HEK293T (cell line): ENCODE data around the gene ACTR8.

ENCODE experiments used
- CTCF ChIA-PET: fragments of 350-600 bp; formaldehyde crosslinking; extraction: SDS; loops from one replicate; lab custom pipeline; 2021; ENCODE audit warnings: antibody characterized with exemption, inconsistent platforms; lab: Yijun Ruan, JAX
- POLR2A ChIA-PET: fragments of 350-600 bp; formaldehyde crosslinking; extraction: SDS; loops from one replicate; lab custom pipeline; 2020; ENCODE audit warnings: antibody characterized with exemption, inconsistent platforms; lab: Yijun Ruan, JAX
- DNase-seq: peaks from one replicate; pipeline ENCODE4 v3.0.0; 2012; ENCODE audit warnings: mixed read lengths; ENCODE audit errors: extremely low spot score
- ARNT ChIP-seq: fragments of 450-650 bp; IDR thresholded peaks from 2 replicates; pipeline ENCODE4 v1.6.1; 2017; ENCODE audit warnings: mild to moderate bottlenecking
- BHLHE40 ChIP-seq: fragments of 450-650 bp; IDR thresholded peaks from 2 replicates; pipeline ENCODE4 v1.6.1; 2016; ENCODE audit warnings: mild to moderate bottlenecking, moderate library complexity, borderline replicate concordance
- CTBP1 ChIP-seq: fragments of 450-650 bp; IDR thresholded peaks from 2 replicates; pipeline ENCODE4 v1.6.1; 2016; ENCODE audit warnings: borderline replicate concordance
- ELF4 ChIP-seq: fragments of 450-650 bp; IDR thresholded peaks from 2 replicates; pipeline ENCODE4 v1.6.1; 2017; ENCODE audit warnings: antibody characterized with exemption
- FOXA1 ChIP-seq: fragments of 450-650 bp; IDR thresholded peaks from 2 replicates; pipeline ENCODE4 v1.6.1; 2016; ENCODE audit warnings: mild to moderate bottlenecking
- FOXK2 ChIP-seq: fragments of 450-650 bp; IDR thresholded peaks from 2 replicates; pipeline ENCODE4 v1.6.1; 2016; ENCODE audit warnings: mild to moderate bottlenecking
- FOXM1 ChIP-seq: fragments of 450-650 bp; IDR thresholded peaks from 2 replicates; pipeline ENCODE4 v1.6.1; 2017; ENCODE audit warnings: mild to moderate bottlenecking, borderline replicate concordance
- HDGF ChIP-seq: fragments of 450-650 bp; IDR thresholded peaks from 2 replicates; pipeline ENCODE4 v1.6.1; 2017; ENCODE audit warnings: antibody characterized with exemption, borderline replicate concordance
- L3MBTL2 ChIP-seq: fragments of 450-650 bp; conservative IDR thresholded peaks from 2 replicates; pipeline ENCODE4 v1.6.1; 2016; ENCODE audit warnings: mild to moderate bottlenecking
- LEF1 ChIP-seq: fragments of 450-650 bp; IDR thresholded peaks from 2 replicates; pipeline ENCODE4 v1.6.1; 2017; ENCODE audit warnings: mild to moderate bottlenecking, borderline replicate concordance
- NFRKB ChIP-seq: fragments of 450-650 bp; IDR thresholded peaks from 2 replicates; pipeline ENCODE4 v1.6.1; 2016; ENCODE audit warnings: mild to moderate bottlenecking, moderate library complexity
- SP1 ChIP-seq: fragments of 450-650 bp; IDR thresholded peaks from 2 replicates; pipeline ENCODE4 v1.6.1; 2017
- SUZ12 ChIP-seq: fragments of 450-650 bp; IDR thresholded peaks from 2 replicates; pipeline ENCODE4 v1.6.1; 2016; ENCODE audit warnings: mild to moderate bottlenecking
- TARDBP ChIP-seq: fragments of 450-650 bp; IDR thresholded peaks from 2 replicates; pipeline ENCODE4 v1.6.1; 2016
- ZNF384 ChIP-seq: fragments of 450-650 bp; IDR thresholded peaks from 2 replicates; pipeline ENCODE4 v1.6.1; 2016
- TF ChIP-seq, protein P1 (sequence below): fragments of 450-650 bp; IDR thresholded peaks from 2 replicates; pipeline ENCODE4 v1.6.1; 2016

ACTR8 gene

DNA sequence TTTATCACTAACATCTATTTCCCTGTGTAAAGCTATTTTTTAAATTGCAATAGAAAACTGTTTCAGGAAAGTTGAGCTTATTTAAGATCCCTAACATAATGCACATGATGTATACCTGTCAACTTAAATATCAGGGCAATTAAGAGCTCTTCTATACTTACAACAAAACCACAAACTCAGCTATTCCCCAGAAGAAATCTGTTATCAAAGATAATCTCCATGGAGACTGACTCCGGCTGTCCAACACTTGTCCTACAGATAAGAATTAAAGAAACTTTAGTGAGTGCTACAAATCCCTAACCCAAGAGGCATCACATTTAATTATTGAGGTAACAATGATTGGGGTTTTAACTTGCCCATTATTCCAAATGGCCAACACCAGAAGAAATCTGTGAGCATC lies 6.3 kb upstream of the ACTR8 start:
- no peak for DNase-seq
- no peak for TF ChIP-seq LEF1
- TF ChIP-seq FOXM1 = no peak
- no peak for TF ChIP-seq NFRKB
- TF ChIP-seq HDGF = no peak
- TF ChIP-seq, protein P1, sequence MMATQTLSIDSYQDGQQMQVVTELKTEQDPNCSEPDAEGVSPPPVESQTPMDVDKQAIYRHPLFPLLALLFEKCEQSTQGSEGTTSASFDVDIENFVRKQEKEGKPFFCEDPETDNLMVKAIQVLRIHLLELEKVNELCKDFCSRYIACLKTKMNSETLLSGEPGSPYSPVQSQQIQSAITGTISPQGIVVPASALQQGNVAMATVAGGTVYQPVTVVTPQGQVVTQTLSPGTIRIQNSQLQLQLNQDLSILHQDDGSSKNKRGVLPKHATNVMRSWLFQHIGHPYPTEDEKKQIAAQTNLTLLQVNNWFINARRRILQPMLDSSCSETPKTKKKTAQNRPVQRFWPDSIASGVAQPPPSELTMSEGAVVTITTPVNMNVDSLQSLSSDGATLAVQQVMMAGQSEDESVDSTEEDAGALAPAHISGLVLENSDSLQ = no peak
- no peak for TF ChIP-seq BHLHE40
- no peak for TF ChIP-seq TARDBP
- no peak for TF ChIP-seq ELF4
- TF ChIP-seq ZNF384 = no peak
- TF ChIP-seq FOXK2 = no peak
- TF ChIP-seq FOXA1 = no peak
- TF ChIP-seq ARNT = no peak
- no peak for TF ChIP-seq L3MBTL2
- TF ChIP-seq CTBP1 = no peak
- TF ChIP-seq SP1 = no peak
- no peak for TF ChIP-seq SUZ12
- CTCF ChIA-PET = interaction anchor here (0.7 kb wide), 1 partner anchor 247 kb away, joined by 3 read pairs; no protein-coding TSS in a partner anchor
- POLR2A ChIA-PET = no interaction called here

DNA sequence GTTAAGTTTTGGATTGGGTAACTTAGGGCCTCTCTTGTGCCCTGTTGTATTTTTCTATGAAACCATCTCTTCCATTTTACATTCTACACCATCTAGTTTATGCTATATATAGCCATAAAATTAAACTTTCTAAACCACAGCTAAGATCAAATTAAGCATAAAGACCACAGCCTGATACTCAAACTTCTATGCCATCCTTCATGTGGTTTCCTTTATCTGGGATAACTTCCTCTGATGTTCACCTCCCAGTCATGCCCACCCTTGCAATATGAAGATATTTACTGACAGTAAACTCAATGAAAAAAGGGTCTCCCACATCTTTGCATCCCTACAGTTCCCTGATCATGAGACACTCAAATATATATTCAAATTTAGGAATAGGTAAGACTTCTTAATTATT lies 5.5 kb upstream of the ACTR8 start:
- POLR2A ChIA-PET = no interaction called here
- DNase-seq = no peak
- CTCF ChIA-PET = no interaction called here
- TF ChIP-seq FOXM1 (no peak), CTBP1 (no peak), NFRKB (no peak), BHLHE40 (no peak), ZNF384 (no peak), FOXK2 (no peak), L3MBTL2 (no peak), LEF1 (no peak), SP1 (no peak)

DNA sequence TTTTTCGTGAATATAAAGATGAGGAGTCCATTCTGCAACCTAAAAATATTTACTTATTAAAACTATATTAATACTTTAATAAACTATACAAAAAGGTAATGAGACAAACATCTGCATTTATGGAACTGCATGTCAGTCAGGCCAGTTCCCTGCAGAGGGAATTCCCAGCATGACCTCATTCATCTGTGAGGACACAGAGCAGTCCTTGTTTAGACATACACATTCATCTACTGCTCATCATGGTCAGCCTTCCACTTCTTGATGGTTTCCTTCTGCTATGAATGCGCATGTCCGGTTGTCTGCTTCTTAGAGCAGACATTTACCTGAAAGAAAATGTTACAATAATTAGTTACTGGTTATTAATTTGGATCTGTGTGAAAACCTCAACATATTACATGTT lies 3.3 kb upstream of the ACTR8 start:
- TF ChIP-seq ELF4 = no peak
- POLR2A ChIA-PET = no interaction called here
- CTCF ChIA-PET = no interaction called here
- no peak for DNase-seq

DNA sequence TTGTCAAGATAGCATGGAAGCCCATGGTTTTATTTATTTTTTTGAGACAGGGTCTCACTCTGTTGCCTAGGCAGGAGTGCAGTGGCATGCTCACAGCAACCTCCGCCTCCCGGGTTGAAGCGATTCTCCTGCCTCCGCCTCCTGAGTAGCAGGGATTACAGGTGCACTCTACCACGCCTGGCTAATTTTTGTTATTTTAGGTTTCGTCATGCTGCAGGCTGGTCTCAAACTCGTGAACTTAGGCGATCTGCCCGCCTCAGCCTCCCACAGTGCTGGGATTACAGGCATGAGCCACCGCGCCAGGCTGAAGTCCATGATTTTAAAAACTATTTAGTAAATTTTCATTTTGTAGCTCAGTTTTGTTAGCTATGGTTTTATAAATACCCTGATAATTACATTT lies 2.7 kb upstream of the ACTR8 start:
- ChIA-PET CTCF (no interaction called here), POLR2A (no interaction called here)
- TF ChIP-seq L3MBTL2 (no peak), ZNF384 (no peak), FOXK2 (no peak), SUZ12 (no peak), LEF1 (no peak), ARNT (no peak), NFRKB (no peak), FOXA1 (no peak), TARDBP (no peak), ELF4 (no peak), BHLHE40 (no peak), HDGF (no peak), SP1 (no peak), FOXM1 (no peak), CTBP1 (no peak)
- TF ChIP-seq, protein P1 = no peak
- DNase-seq = no peak

DNA sequence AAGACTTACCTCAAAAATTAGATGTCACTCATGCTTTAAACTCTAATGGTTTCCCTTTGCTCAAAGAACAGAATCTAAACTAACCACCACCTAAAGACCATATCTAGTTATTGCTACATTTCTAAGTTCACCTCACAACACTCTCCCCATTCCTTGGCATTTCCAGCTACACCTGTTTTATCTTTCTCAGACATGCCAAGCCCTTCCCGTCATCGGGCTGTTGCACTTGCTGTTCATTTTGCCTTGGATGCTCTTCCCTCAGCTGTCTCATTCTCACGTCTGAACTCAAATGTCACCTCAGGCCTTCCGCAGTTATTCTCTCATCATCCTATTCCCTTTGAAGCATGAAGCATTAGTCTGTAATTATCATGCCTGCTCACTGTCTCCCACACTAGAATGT lies 1.1 kb upstream of the ACTR8 start:
- ChIA-PET CTCF (no interaction called here), POLR2A (interaction anchor here (1.0 to 3.4 kb wide), 2 partner anchors 8 to 9 kb away, joined by 3 to 17 read pairs; partner anchors contain the start of gene SELENOK)
- TF ChIP-seq NFRKB (no peak), HDGF (no peak), L3MBTL2 (no peak), BHLHE40 (no peak), CTBP1 (no peak), SUZ12 (no peak), TARDBP (no peak), SP1 (no peak), ELF4 (no peak), ARNT (no peak), ZNF384 (no peak), FOXA1 (no peak), LEF1 (no peak), FOXK2 (no peak), FOXM1 (no peak)
- TF ChIP-seq, protein P1 = no peak
- no peak for DNase-seq

DNA sequence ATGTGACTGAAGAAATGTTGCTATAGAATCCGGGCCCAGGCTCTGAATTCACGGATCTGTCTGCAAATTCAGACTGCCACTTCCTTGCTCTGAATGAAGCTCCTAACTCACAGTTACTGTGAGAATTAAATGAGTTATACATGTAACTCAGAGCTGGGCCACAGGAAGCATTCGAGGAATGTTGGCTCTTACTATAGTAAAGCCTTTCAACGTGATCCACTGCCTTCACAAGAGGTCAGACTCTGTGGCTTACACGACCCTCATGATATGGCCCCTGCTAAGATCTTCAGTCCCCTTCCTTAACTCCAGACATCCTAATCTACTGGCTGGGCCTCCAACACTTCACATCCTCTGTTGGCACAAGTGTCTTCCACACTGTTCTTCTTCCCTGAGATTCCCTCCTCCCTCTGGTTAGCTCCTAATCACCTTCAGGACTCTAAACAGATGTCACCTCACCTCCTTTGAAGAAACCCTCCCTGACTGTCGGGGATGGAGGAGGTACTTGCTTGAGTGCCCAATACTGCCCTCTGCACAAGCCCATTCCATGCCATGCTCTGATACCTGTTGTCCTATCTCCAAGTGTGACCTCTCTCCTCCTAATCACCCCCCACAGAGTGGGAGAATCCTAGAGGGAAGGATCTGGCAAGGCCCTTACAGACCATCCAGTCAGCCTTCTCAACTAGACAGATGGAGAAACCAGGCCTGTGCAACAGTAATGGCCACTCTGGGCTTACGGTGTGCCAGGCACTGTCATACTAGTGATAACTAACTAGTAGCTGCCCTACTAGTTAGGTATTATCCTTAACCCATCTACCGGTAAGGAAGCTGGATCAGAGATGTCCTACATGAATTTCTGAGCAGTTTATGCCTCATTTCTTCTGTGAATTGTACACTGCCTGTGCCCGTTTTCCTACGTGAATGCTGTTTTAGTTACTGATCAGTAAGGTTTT lies 1.3 kb downstream of the ACTR8 start:
- TF ChIP-seq ELF4 (no peak), FOXM1 (no peak), SUZ12 (no peak), ARNT (no peak), TARDBP (no peak), ZNF384 (no peak), FOXK2 (no peak), CTBP1 (no peak), L3MBTL2 (no peak), SP1 (no peak)
- POLR2A ChIA-PET = interaction anchor here (3.4 kb wide), 1 partner anchor 11 kb away, joined by 17 read pairs; the partner anchor contains the start of gene SELENOK
- no peak for DNase-seq
- CTCF ChIA-PET = interaction anchor here (0.6 kb wide), 1 partner anchor 748 kb away, joined by 3 read pairs; no protein-coding TSS in a partner anchor
